Activated CD8-positive, alpha-beta memory T cell treated with anti-CD3 and anti-CD28 coated beads, Interleukin-2, amount 50 U/mL, for 4 hours (primary cell): ENCODE data around the gene TMEM134.
"Not testable (repeated sequence)": the region's sequence is repeated elsewhere in the genome, so short reads cannot be mapped to it uniquely, and the experiment has no call there.

ENCODE experiments used
- DNase-seq: peaks from one replicate; pipeline ENCODE4 v3.0.0-alpha.2; 2020

TMEM134 gene

GRCh38 chr11:67437082-67437808 lies 31.8 kb downstream of the TMEM134 start, which contains the start of gene PTPRCAP:
Gene PTPRCAP (minus strand): TSS chr11:67437682. CDS start chr11:67437619, 63 bp downstream.
- DNase-seq: peak; percentile 69

GRCh38 chr11:67436459-67437081 lies 32.5 kb downstream of the TMEM134 start:
- peak; percentile 65 for DNase-seq

GRCh38 chr11:67435727-67436458 lies 33.2 kb downstream of the TMEM134 start:
- DNase-seq: no peak

GRCh38 chr11:67435031-67435726 lies 33.9 kb downstream of the TMEM134 start:
- DNase-seq: no peak

- no peak for DNase-seq
These were observed 34.6 kb downstream of the TMEM134 start for GRCh38 chr11:67434395-67434881.

- DNase-seq: no peak
These were observed 35.3 kb downstream of the TMEM134 start for GRCh38 chr11:67433536-67434394.

- no peak for DNase-seq
These were observed 36.2 kb downstream of the TMEM134 start for GRCh38 chr11:67432655-67433349.

- no peak for DNase-seq
These were observed 37.5 kb downstream of the TMEM134 start for GRCh38 chr11:67431346-67432249.

- no peak for DNase-seq
These were observed 39.3 kb downstream of the TMEM134 start for GRCh38 chr11:67429722-67430121.

GRCh38 chr11:67429038-67429668 lies 39.9 kb downstream of the TMEM134 start:
- DNase-seq: no peak

- DNase-seq: peak; percentile 100
These were observed 40.7 kb downstream of the TMEM134 start, which contains the start of gene RPS6KB2 for GRCh38 chr11:67428052-67429001. Gene RPS6KB2 (plus strand): TSS chr11:67428494. CDS start chr11:67428546, 52 bp downstream.

GRCh38 chr11:67427364-67427859 lies 41.6 kb downstream of the TMEM134 start:
- DNase-seq: not testable (repeated sequence)

GRCh38 chr11:67423891-67424613 lies 45.0 kb downstream of the TMEM134 start:
- DNase-seq: no peak

- no peak for DNase-seq
These were observed 45.6 kb downstream of the TMEM134 start for GRCh38 chr11:67423466-67423865.

GRCh38 chr11:67422891-67423290 lies 46.2 kb downstream of the TMEM134 start:
- no peak for DNase-seq

GRCh38 chr11:67421430-67422031 lies 47.5 kb downstream of the TMEM134 start:
- no peak for DNase-seq
